HepG2 (cell line): ENCODE results near the gene ARTN. TPM values are rescaled to one million over a fixed set of nuclear protein-coding genes. Genes with fewer than 3 reads are reported as not detected.
A peak's percentile ranks its signal among the peaks of the same experiment; 100 is the strongest.

ENCODE experiments used
- AGO2 ChIP-seq: fragments of 200-400 bp; formaldehyde crosslinking; optimal IDR thresholded peaks from 2 replicates; pipeline ENCODE3; 2017; ENCODE audit warnings: mild to moderate bottlenecking, low read depth, low read length, moderate library complexity
- ATRX ChIP-seq: sonication (generic); formaldehyde crosslinking; IDR thresholded peaks from 2 replicates; pipeline ENCODE4 v1.4.0; 2020; ENCODE audit warnings: missing genetic modification reagents, borderline replicate concordance
- ETV6 ChIP-seq: sonication (generic); formaldehyde crosslinking; conservative IDR thresholded peaks from 2 replicates; pipeline ENCODE4 v1.4.0; 2020; ENCODE audit warnings: missing genetic modification reagents
- FOSL1 ChIP-seq: sonication (generic); formaldehyde crosslinking; IDR thresholded peaks from 2 replicates; pipeline ENCODE4 v1.9.0; 2021; ENCODE audit warnings: missing genetic modification reagents, borderline replicate concordance
- HDAC2 ChIP-seq: sonication (generic); formaldehyde crosslinking; IDR thresholded peaks from 2 replicates; pipeline ENCODE4 v1.4.0; 2020; ENCODE audit warnings: missing genetic modification reagents
- MATR3 ChIP-seq: sonication (generic); formaldehyde crosslinking; IDR thresholded peaks from 2 replicates; pipeline ENCODE4 v1.4.0; 2020; ENCODE audit warnings: missing genetic modification reagents
- NFAT5 ChIP-seq: sonication (generic); formaldehyde crosslinking; IDR thresholded peaks from 2 replicates; pipeline ENCODE4 v1.4.0; 2020; ENCODE audit warnings: missing genetic modification reagents
- NFIB ChIP-seq: sonication (generic); formaldehyde crosslinking; IDR thresholded peaks from 2 replicates; pipeline ENCODE4 v1.9.0; 2021; ENCODE audit warnings: missing genetic modification reagents, mild to moderate bottlenecking, borderline replicate concordance
- NFYC ChIP-seq: IDR thresholded peaks from 2 replicates; pipeline ENCODE4 v1.6.1; 2016; ENCODE audit warnings: missing genetic modification reagents, missing compliant biosample characterization
- PHF20 ChIP-seq: sonication (generic); formaldehyde crosslinking; IDR thresholded peaks from 2 replicates; pipeline ENCODE4 v1.5.0; 2020; ENCODE audit warnings: mild to moderate bottlenecking, missing genetic modification reagents
- PHF5A ChIP-seq: IDR thresholded peaks from one replicate; pipeline ENCODE4 v1.6.1; 2018; ENCODE audit warnings: low read depth, missing genetic modification reagents; ENCODE audit not compliant: unreplicated experiment
- PLRG1 ChIP-seq: fragments of 450-650 bp; conservative IDR thresholded peaks from 2 replicates; pipeline ENCODE4 v1.6.1; 2016
- POLR2A ChIP-seq, 2 experiments: IDR thresholded peaks; 2 replicates each; pipeline ENCODE4 v1.6.1; 2011; ENCODE audit warnings: low read depth in 2 of 2, low read length in 2 of 2, mild to moderate bottlenecking in 1 of 2, moderate library complexity in 1 of 2; ENCODE audit not compliant: insufficient read depth in 1 of 2
- SRSF1 ChIP-seq: fragments of 200-400 bp; formaldehyde crosslinking; optimal IDR thresholded peaks from 2 replicates; pipeline ENCODE3; 2017; ENCODE audit warnings: mild to moderate bottlenecking, low read depth, low read length, moderate library complexity
- TSC22D2 ChIP-seq: sonication (generic); formaldehyde crosslinking; IDR thresholded peaks from 2 replicates; pipeline ENCODE4 v1.5.1; 2020; ENCODE audit warnings: missing genetic modification reagents, mild to moderate bottlenecking, borderline replicate concordance
- ZBTB21 ChIP-seq: sonication (generic); formaldehyde crosslinking; IDR thresholded peaks from 2 replicates; pipeline ENCODE4 v1.4.0; 2020; ENCODE audit warnings: missing genetic modification reagents
- ZNF33A ChIP-seq: sonication (generic); formaldehyde crosslinking; IDR thresholded peaks from 2 replicates; pipeline ENCODE4 v1.5.1; 2020; ENCODE audit warnings: missing genetic modification reagents, mild to moderate bottlenecking, moderate library complexity, borderline replicate concordance
- ZNF446 ChIP-seq: sonication (generic); formaldehyde crosslinking; IDR thresholded peaks from 2 replicates; pipeline ENCODE4 v1.5.0; 2020; ENCODE audit warnings: mild to moderate bottlenecking, missing genetic modification reagents
- polyA plus RNA-seq, 8 experiments: library from polyadenylated mRNA; depleted of rRNA in 3 of 8; stranded (reverse) in 7 of 8; unstranded in 1 of 8; fragments of >200 nt; fragmentation: Illumina TruSeq in 4 of 8; extraction: Trizol in 4 of 8; gene quantifications; 2 replicates each; pipeline versions ENCODE4 v1.2.1 to v1.2.3, GENCODE V29; 2011 to 2016; ENCODE audit warnings: low read depth in 4 of 8, missing spikeins in 1 of 8, mixed read lengths in 1 of 8; ENCODE audit not compliant: insufficient read depth in 1 of 8
- total RNA-seq, 5 experiments: library from RNA; depleted of rRNA; stranded (reverse); fragments of >200 nt; fragmentation: Illumina TruSeq; extraction: Trizol; gene quantifications; 2 replicates each; pipeline ENCODE4 v1.2.3, GENCODE V29; 2016; ENCODE audit warnings: low read depth in 1 of 5
- TF ChIP-seq, protein P1 (sequence below): sonication (generic); formaldehyde crosslinking; IDR thresholded peaks from 2 replicates; pipeline ENCODE4 v1.8.1; 2023; ENCODE audit warnings: mild to moderate bottlenecking, missing genetic modification reagents, borderline replicate concordance
- TF ChIP-seq, protein P2 (sequence below): IDR thresholded peaks from 2 replicates; pipeline ENCODE4 v1.4.0; 2020; ENCODE audit warnings: mild to moderate bottlenecking, missing genetic modification reagents

ARTN gene
- total and polyA plus RNA-seq, 2 of the 13 experiments (the other 11 are each of a cell fraction or from before 2014, with no cell fraction given), result 0.11 to 0.62 TPM

- TF ChIP-seq HDAC2 (CRISPR knock-in tag) (no peak), NFYC (CRISPR knock-in tag) (no peak), MATR3 (CRISPR knock-in tag) (no peak), ATRX (CRISPR knock-in tag) (no peak), SRSF1 (no peak), PHF20 (CRISPR knock-in tag) (no peak), ETV6 (CRISPR knock-in tag) (no peak), FOSL1 (CRISPR knock-in tag) (no peak), ZNF446 (CRISPR knock-in tag) (0 out of 2 replicates have a peak, but pooled peaks have one; percentile 61), ZBTB21 (no peak), PLRG1 (no peak), ZNF33A (no peak), TSC22D2 (no peak), POLR2A (IDR thresholded peaks at IDR 0.05; ENCODE audit: insufficient read depth in 1 of 2, low read depth in 2 of 2, low read length in 2 of 2) (no peak), PHF5A (CRISPR knock-in tag) (no peak), NFIB (no peak), NFAT5 (CRISPR knock-in tag) (0 out of 2 replicates have a peak, but pooled peaks have one; percentile 17), AGO2 (peak; percentile 7)
- TF ChIP-seq, protein P1, sequence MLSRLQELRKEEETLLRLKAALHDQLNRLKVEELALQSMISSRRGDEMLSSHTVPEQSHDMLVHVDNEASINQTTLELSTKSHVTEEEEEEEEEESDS (CRISPR knock-in tag), result no peak
- TF ChIP-seq, protein P2, sequence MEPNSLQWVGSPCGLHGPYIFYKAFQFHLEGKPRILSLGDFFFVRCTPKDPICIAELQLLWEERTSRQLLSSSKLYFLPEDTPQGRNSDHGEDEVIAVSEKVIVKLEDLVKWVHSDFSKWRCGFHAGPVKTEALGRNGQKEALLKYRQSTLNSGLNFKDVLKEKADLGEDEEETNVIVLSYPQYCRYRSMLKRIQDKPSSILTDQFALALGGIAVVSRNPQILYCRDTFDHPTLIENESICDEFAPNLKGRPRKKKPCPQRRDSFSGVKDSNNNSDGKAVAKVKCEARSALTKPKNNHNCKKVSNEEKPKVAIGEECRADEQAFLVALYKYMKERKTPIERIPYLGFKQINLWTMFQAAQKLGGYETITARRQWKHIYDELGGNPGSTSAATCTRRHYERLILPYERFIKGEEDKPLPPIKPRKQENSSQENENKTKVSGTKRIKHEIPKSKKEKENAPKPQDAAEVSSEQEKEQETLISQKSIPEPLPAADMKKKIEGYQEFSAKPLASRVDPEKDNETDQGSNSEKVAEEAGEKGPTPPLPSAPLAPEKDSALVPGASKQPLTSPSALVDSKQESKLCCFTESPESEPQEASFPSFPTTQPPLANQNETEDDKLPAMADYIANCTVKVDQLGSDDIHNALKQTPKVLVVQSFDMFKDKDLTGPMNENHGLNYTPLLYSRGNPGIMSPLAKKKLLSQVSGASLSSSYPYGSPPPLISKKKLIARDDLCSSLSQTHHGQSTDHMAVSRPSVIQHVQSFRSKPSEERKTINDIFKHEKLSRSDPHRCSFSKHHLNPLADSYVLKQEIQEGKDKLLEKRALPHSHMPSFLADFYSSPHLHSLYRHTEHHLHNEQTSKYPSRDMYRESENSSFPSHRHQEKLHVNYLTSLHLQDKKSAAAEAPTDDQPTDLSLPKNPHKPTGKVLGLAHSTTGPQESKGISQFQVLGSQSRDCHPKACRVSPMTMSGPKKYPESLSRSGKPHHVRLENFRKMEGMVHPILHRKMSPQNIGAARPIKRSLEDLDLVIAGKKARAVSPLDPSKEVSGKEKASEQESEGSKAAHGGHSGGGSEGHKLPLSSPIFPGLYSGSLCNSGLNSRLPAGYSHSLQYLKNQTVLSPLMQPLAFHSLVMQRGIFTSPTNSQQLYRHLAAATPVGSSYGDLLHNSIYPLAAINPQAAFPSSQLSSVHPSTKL, result no peak
Observed at GRCh38 chr1:43975249-43975961, 41.8 kb downstream of the ARTN start (continued).
